Common myeloid progenitor, CD34-positive (primary cell): ENCODE results near the gene PLB1.

Experiments used
- CTCF ChIA-PET: fragments of 350-600 bp; sonication (Branson Sonifier 250); formaldehyde crosslinking; loops from one replicate; lab custom pipeline; 2021; ENCODE audit warnings: antibody characterized with exemption; lab: Charles Lee
- POLR2A ChIA-PET: fragments of 350-600 bp; sonication (Branson Sonifier 250); formaldehyde crosslinking; loops from one replicate; lab custom pipeline; 2021; ENCODE audit warnings: antibody characterized with exemption; lab: Charles Lee
- DNase-seq, 3 donors: peaks; one replicate each; pipeline versions ENCODE4 v3.0.0 to v3.0.0-alpha.2; 2013
- H3K27ac ChIP-seq, 2 experiments: 1 replicate in 1 of 2; 2 replicates in 1 of 2; pipeline ENCODE4 v1.7.0; 2013; ENCODE audit warnings: inconsistent platforms in 2 of 2, low read length in 2 of 2, mild to moderate bottlenecking in 2 of 2, low read depth in 1 of 2, moderate library complexity in 1 of 2; ENCODE audit not compliant: severe bottlenecking in 2 of 2, insufficient read depth in 1 of 2, poor library complexity in 1 of 2
- H3K27me3 ChIP-seq, 5 experiments: replicated peaks in 2 of 5; 1 replicate in 3 of 5; 2 replicates in 2 of 5; pipeline versions ENCODE4 v1.6.1 to v1.7.0; 2013; ENCODE audit warnings: low read length in 4 of 5, mild to moderate bottlenecking in 2 of 5, moderate library complexity in 2 of 5, inconsistent platforms in 1 of 5; ENCODE audit not compliant: insufficient read depth in 5 of 5, control insufficient read depth in 4 of 5
- H3K36me3 ChIP-seq, 4 experiments: 1 replicate in 2 of 4; 2 replicates in 2 of 4; pipeline versions ENCODE4 v1.6.1 to v1.7.0; 2013; ENCODE audit warnings: low read length in 3 of 4, control low read depth in 1 of 4, mild to moderate bottlenecking in 1 of 4; ENCODE audit not compliant: control insufficient read depth in 4 of 4, insufficient read depth in 4 of 4
- H3K4me1 ChIP-seq, 4 experiments: 1 replicate in 3 of 4; 2 replicates in 1 of 4; pipeline versions ENCODE4 v1.6.1 to v1.7.1; 2013; ENCODE audit warnings: low read length in 3 of 4, mild to moderate bottlenecking in 3 of 4, control low read depth in 1 of 4, inconsistent platforms in 1 of 4, moderate library complexity in 1 of 4; ENCODE audit not compliant: control insufficient read depth in 4 of 4, insufficient read depth in 4 of 4; ENCODE audit errors: control extremely low read depth in 1 of 4
- H3K4me3 ChIP-seq, 7 experiments: 1 replicate in 4 of 7; 2 replicates in 3 of 7; pipeline versions ENCODE4 v1.5.1 to v1.7.0; 2013; ENCODE audit warnings: mild to moderate bottlenecking in 7 of 7, low read length in 6 of 7, moderate library complexity in 6 of 7, inconsistent platforms in 2 of 7, low read depth in 2 of 7, control low read depth in 1 of 7; ENCODE audit not compliant: insufficient read depth in 4 of 7, control insufficient read depth in 1 of 7; ENCODE audit errors: extremely low read depth in 1 of 7
- H3K9me3 ChIP-seq, 5 experiments: 1 replicate in 4 of 5; 2 replicates in 1 of 5; pipeline versions ENCODE4 v1.6.1 to v1.7.1; 2013; ENCODE audit warnings: low read length in 4 of 5, mild to moderate bottlenecking in 2 of 5, inconsistent platforms in 1 of 5, low read depth in 1 of 5, moderate library complexity in 1 of 5; ENCODE audit not compliant: control insufficient read depth in 4 of 5, insufficient read depth in 2 of 5; ENCODE audit errors: control extremely low read depth in 1 of 5
- WGBS: methylation state at CpG from one replicate; pipeline ENCODE4 v1.1.5; 2013; ENCODE audit not compliant: insufficient coverage; 5-methylcytosine and 5-hydroxymethylcytosine counted together

The PLB1 gene

GRCh38 chr2:28639092-28639691, 143.3 kb downstream of the PLB1 start:
- Histone ChIP-seq H3K36me3 (no peaks in the 10 kb centered on the region), H3K27me3 (no peaks in the 10 kb centered on the region), H3K4me3 (no peak overlapping the region), H3K9me3 (no peaks in the 10 kb centered on the region), H3K27ac (no peak overlapping the region), H3K4me1 (no peaks in the 10 kb centered on the region)
- POLR2A ChIA-PET, result interaction anchor here (0.6 kb wide), 1 partner anchor 1386 kb away, joined by 3 read pairs; no protein-coding TSS in a partner anchor
- 100% methylated on average over 8 of the region's 8 CpGs for WGBS
- CTCF ChIA-PET, result interaction anchor here (0.7 to 1.3 kb wide), 5 partner anchors 14 to 111 kb away, joined by 3 to 7 read pairs (median 3); no protein-coding TSS in a partner anchor
- no peak for DNase-seq

- no peaks in the 10 kb centered on the region for H3K27me3 ChIP-seq
- POLR2A ChIA-PET, result no interaction called here
- DNase-seq, result no peak
- H3K4me3 ChIP-seq, result no peak overlapping the region
- H3K9me3 ChIP-seq, result no peaks in the 10 kb centered on the region
- H3K36me3 ChIP-seq, result no peaks in the 10 kb centered on the region
- no peaks in the 10 kb centered on the region for H3K4me1 ChIP-seq
- CTCF ChIA-PET, result interaction anchor here (1.0 to 1.3 kb wide), 3 partner anchors 15 to 45 kb away, joined by 3 to 7 read pairs (median 3); no protein-coding TSS in a partner anchor
- WGBS, result 90% methylated on average over 4 of the region's 4 CpGs
- no peak overlapping the region for H3K27ac ChIP-seq
Observed at GRCh38 chr2:28639836-28640235, 144.0 kb downstream of the PLB1 start.

GRCh38 chr2:28640260-28640907, 144.5 kb downstream of the PLB1 start:
- POLR2A ChIA-PET, result no interaction called here
- no peak for DNase-seq
- Histone ChIP-seq H3K27me3 (no peaks in the 10 kb centered on the region), H3K4me3 (no peak overlapping the region), H3K9me3 (no peaks in the 10 kb centered on the region), H3K27ac (no peak overlapping the region), H3K4me1 (no peaks in the 10 kb centered on the region), H3K36me3 (no peaks in the 10 kb centered on the region)
- WGBS, result 94% methylated on average over 14 of the region's 14 CpGs
- CTCF ChIA-PET, result interaction anchor here (1.0 to 1.3 kb wide), 2 partner anchors 15 to 45 kb away, joined by 3 read pairs; no protein-coding TSS in a partner anchor

- no peak overlapping the region for H3K4me3 ChIP-seq
- DNase-seq, result no peak
- CTCF ChIA-PET, result interaction anchor here (0.7 to 0.9 kb wide), 2 partner anchors 36 to 47 kb away, joined by 3 read pairs; no protein-coding TSS in a partner anchor
- H3K27ac ChIP-seq, result no peak overlapping the region
- POLR2A ChIA-PET, result no interaction called here
- 98% methylated on average over 7 of the region's 13 CpGs for WGBS
- no peaks in the 10 kb centered on the region for H3K36me3 ChIP-seq
- no peaks in the 10 kb centered on the region for H3K9me3 ChIP-seq
- H3K27me3 ChIP-seq, result no peaks in the 10 kb centered on the region
- H3K4me1 ChIP-seq, result no peaks in the 10 kb centered on the region
Observed at GRCh38 chr2:28640908-28641300, 145.0 kb downstream of the PLB1 start.

GRCh38 chr2:28642796-28643195, 146.9 kb downstream of the PLB1 start:
- WGBS, result 96% methylated on average over 11 of the region's 13 CpGs

GRCh38 chr2:28643327-28643726, 147.5 kb downstream of the PLB1 start:
- DNase-seq, result no peak

More at GRCh38 chr2:28642796-28643195, 146.9 kb downstream of the PLB1 start:
- H3K9me3 ChIP-seq, result no peaks in the 10 kb centered on the region
- ChIA-PET CTCF (no interaction called here), POLR2A (no interaction called here)
- no peaks in the 10 kb centered on the region for H3K4me1 ChIP-seq
- H3K4me3 ChIP-seq, result no peak overlapping the region
- no peak overlapping the region for H3K27ac ChIP-seq
- H3K36me3 ChIP-seq, result no peaks in the 10 kb centered on the region
- no peaks in the 10 kb centered on the region for H3K27me3 ChIP-seq
- no peak for DNase-seq

GRCh38 chr2:28643911-28644334, 148.1 kb downstream of the PLB1 start:
- Histone ChIP-seq H3K27ac (no peak overlapping the region), H3K4me3 (no peak overlapping the region)
- 88% methylated on average over 7 of the region's 11 CpGs for WGBS

More at GRCh38 chr2:28643327-28643726, 147.5 kb downstream of the PLB1 start:
- Histone ChIP-seq H3K4me3 (no peak overlapping the region), H3K27ac (no peak overlapping the region), H3K36me3 (no peaks in the 10 kb centered on the region), H3K9me3 (no peaks in the 10 kb centered on the region), H3K27me3 (no peaks in the 10 kb centered on the region), H3K4me1 (no peaks in the 10 kb centered on the region)
- ChIA-PET CTCF (no interaction called here), POLR2A (no interaction called here)
- 100% methylated on average over 2 of the region's 6 CpGs for WGBS

More at GRCh38 chr2:28643911-28644334, 148.1 kb downstream of the PLB1 start:
- no peaks in the 10 kb centered on the region for H3K27me3 ChIP-seq
- H3K9me3 ChIP-seq, result no peaks in the 10 kb centered on the region
- no peaks in the 10 kb centered on the region for H3K36me3 ChIP-seq
- H3K4me1 ChIP-seq, result no peaks in the 10 kb centered on the region
- peak in 1 of 3 donors; percentile 11 for DNase-seq
- ChIA-PET CTCF (no interaction called here), POLR2A (no interaction called here)
